HFFc6 (cell line): ENCODE measurements around the gene AQP12A. TPM values are rescaled to one million over a fixed set of nuclear protein-coding genes. Genes with fewer than 3 reads are reported as not detected.
"Not testable (repeated sequence)": the region's sequence is repeated elsewhere in the genome, so short reads cannot be mapped to it uniquely, and the experiment has no call there.

Source experiments
- DNase-seq: peaks from one replicate; pipeline ENCODE4 v3.0.0-alpha.2; 2018
- H3K27ac Mint-ChIP-seq: 2 replicates; pipeline ENCODE4 v1.8.0; 2020; ENCODE audit warnings: mild to moderate bottlenecking, mixed read lengths
- H3K27me3 Mint-ChIP-seq: 2 replicates; pipeline ENCODE4 v1.8.0; 2021; ENCODE audit warnings: mild to moderate bottlenecking, moderate library complexity, mixed read lengths; ENCODE audit not compliant: insufficient read depth
- H3K36me3 Mint-ChIP-seq: 2 replicates; pipeline ENCODE4 v1.8.0; 2021; ENCODE audit warnings: low read depth, mixed read lengths
- H3K4me1 Mint-ChIP-seq: 2 replicates; pipeline ENCODE4 v1.8.0; 2020; ENCODE audit warnings: low read depth, mixed read lengths
- H3K4me3 Mint-ChIP-seq: 2 replicates; pipeline ENCODE4 v1.8.0; 2020; ENCODE audit warnings: mild to moderate bottlenecking, moderate library complexity, mixed read lengths
- H3K9me3 Mint-ChIP-seq: 2 replicates; pipeline ENCODE4 v1.8.0; 2020; ENCODE audit warnings: mild to moderate bottlenecking, mixed read lengths
- total RNA-seq, 6 experiments: library from RNA; stranded (reverse); fragmentation: NEBNext Ultra II Directional; extraction: Animal tissue kit (Norgen Biotek cat#: 25700); gene quantifications; 2 replicates in 1 of 6; 3 replicates in 5 of 6; pipeline ENCODE4 v1.2.3, GENCODE V29; 2021
- TF ChIP-seq, protein P1 (sequence below): fragments of 200-600 bp; sonication (generic); IDR thresholded peaks from 2 replicates; pipeline ENCODE4 v1.5.0; 2021; ENCODE audit warnings: antibody characterized with exemption, mild to moderate bottlenecking

The AQP12A gene
- total RNA-seq, 6 experiments from 2014 or later: not detected

DNA sequence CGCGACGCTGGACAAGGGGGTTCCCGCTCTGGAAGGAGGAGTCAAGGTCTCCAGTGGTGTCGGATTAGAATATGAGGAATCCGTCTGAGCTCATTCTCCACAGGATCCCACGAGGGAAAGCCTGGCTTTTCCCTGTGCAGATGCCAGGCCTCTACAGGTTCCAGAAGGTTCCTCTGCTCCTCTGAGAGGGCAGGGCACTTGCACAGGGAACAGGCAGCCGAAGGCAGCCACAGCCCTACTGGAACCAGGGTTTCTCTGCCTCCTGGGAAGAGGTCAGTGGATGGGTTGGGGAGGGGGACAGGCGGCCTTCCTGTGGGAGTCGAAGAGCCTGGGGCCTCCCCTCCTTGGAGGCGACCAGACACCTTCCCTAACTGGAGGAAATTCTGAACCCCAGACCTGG, 1.7 kb upstream of the AQP12A start:
- TF ChIP-seq, protein P1, sequence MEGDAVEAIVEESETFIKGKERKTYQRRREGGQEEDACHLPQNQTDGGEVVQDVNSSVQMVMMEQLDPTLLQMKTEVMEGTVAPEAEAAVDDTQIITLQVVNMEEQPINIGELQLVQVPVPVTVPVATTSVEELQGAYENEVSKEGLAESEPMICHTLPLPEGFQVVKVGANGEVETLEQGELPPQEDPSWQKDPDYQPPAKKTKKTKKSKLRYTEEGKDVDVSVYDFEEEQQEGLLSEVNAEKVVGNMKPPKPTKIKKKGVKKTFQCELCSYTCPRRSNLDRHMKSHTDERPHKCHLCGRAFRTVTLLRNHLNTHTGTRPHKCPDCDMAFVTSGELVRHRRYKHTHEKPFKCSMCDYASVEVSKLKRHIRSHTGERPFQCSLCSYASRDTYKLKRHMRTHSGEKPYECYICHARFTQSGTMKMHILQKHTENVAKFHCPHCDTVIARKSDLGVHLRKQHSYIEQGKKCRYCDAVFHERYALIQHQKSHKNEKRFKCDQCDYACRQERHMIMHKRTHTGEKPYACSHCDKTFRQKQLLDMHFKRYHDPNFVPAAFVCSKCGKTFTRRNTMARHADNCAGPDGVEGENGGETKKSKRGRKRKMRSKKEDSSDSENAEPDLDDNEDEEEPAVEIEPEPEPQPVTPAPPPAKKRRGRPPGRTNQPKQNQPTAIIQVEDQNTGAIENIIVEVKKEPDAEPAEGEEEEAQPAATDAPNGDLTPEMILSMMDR: no peak
- H3K4me3 Mint-ChIP-seq: no peak overlapping the region
- H3K9me3 Mint-ChIP-seq: no peaks in the 10 kb centered on the region
- H3K4me1 Mint-ChIP-seq: no peaks in the 10 kb centered on the region
- DNase-seq: no peak
- H3K36me3 Mint-ChIP-seq: no peaks in the 10 kb centered on the region
- H3K27me3 Mint-ChIP-seq: peaks cover 14% of the 10 kb centered on the region
- H3K27ac Mint-ChIP-seq: no peak overlapping the region

DNA sequence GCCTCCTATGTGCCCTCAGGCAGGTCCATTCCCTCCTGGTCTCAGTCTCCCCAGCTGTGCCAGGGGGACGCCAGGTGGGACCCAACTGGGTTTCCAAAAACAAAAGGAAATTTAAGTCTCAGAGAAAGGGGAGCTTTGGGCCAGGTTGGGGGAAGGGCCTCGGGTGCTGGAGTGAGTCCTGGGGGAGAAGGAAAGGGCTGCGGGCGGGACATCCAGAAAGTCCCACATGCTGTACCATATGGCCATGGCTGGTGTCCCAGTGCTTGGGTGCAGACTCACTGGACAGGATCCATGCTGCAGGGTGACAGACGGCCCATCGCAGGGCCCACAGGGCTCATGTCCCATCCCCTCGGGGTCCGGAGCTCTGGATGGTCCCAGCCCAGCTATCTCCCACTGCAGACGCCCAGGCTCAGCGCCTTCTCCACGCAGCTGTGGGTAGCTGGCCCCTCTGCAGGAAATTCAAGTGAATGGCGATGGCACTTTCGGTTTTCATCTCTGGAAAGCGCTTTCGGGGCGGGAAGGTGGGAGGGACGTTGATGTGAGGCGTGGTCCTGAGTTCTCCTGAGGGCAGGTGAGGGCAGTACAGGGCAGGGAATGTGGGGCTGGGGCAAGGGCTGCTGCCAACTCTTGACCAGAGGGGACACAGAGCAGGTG, 1.1 kb upstream of the AQP12A start:
- H3K36me3 Mint-ChIP-seq, H3K27ac Mint-ChIP-seq, H3K4me3 Mint-ChIP-seq, H3K4me1 Mint-ChIP-seq, H3K9me3 Mint-ChIP-seq, DNase-seq: not testable (repeated sequence)
- peaks cover 12% of the 10 kb centered on the region for H3K27me3 Mint-ChIP-seq

GRCh38 chr2:240691075-240691427, 615 bp upstream of the AQP12A start:
- not testable (repeated sequence) for H3K27ac Mint-ChIP-seq, H3K9me3 Mint-ChIP-seq, H3K4me3 Mint-ChIP-seq, H3K4me1 Mint-ChIP-seq, H3K27me3 Mint-ChIP-seq, DNase-seq, H3K36me3 Mint-ChIP-seq

DNA sequence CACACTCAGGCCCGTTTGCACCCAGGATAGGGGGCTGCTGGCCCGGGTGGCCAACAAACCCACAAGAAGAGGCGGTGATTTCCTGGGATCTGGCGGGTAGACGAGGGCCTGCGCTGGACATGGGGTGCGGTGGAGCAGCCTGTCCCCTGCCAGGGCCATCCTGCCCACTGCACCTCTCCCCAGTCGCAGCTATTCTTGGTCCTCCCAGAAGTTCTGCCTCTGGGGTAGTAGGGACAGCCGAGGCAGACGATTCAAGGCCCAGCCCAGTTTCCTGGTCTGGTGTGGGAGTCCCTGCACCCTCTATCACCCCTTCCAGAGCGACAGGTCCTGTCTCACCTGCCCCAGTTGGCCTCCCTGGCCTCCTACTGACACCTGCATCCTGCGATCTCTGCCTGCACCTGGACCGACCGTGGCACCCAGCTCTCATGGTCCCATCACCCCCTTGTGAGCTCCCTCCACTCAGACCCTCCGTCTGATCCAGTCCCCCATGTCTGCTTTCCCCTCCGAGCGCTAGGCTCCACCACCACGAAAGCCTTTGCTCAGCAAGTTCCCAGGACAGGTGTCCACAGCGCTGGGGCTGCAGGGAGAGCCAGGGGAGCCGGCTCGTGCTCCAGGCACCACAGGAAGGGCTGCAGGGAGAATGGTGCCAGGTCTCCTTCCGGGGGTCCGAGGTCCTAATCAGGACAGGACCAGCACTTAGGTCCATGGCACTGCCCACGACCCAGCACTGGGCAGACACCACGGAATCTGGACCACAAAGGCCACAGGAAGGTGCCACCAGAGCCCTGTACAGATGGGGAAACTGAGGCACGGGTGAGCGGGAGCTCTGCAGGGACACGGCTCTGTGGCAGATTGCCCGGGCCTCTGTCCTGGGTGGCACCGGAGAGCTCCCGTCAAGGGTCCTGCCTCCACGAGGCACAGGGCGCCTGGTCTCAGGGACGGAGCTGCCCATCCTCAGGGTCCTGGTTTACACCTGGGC, 1.2 kb downstream of the AQP12A start:
- not testable (repeated sequence) for H3K4me3 Mint-ChIP-seq, H3K36me3 Mint-ChIP-seq, DNase-seq, H3K4me1 Mint-ChIP-seq, H3K9me3 Mint-ChIP-seq, H3K27me3 Mint-ChIP-seq, H3K27ac Mint-ChIP-seq

DNA sequence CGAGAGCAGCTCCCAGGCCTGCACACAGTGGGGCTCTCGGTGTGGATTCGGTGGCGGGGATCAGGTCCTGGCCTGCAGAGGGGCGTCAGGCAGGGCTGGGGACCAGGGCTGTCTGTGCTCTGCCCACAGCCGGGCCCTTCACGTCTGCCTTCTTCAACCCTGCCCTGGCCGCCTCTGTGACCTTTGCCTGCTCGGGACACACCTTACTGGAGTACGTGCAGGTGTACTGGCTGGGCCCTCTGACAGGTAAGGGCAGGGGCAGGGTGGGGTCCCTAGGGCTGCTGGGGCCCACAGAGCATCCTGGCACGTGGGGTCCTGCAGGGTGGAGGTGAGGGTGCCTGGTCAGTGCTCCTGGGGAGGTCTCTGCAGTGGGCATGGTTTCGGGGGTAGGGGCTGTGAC, 2.6 kb downstream of the AQP12A start:
- not testable (repeated sequence) for H3K4me3 Mint-ChIP-seq, H3K36me3 Mint-ChIP-seq, H3K27ac Mint-ChIP-seq, H3K9me3 Mint-ChIP-seq, DNase-seq, H3K27me3 Mint-ChIP-seq, H3K4me1 Mint-ChIP-seq

- H3K36me3 Mint-ChIP-seq, H3K27me3 Mint-ChIP-seq, H3K4me1 Mint-ChIP-seq, H3K4me3 Mint-ChIP-seq, H3K27ac Mint-ChIP-seq, H3K9me3 Mint-ChIP-seq, DNase-seq: not testable (repeated sequence)
Observed at GRCh38 chr2:240695593-240695992, 3.9 kb downstream of the AQP12A start.

- not testable (repeated sequence) for H3K36me3 Mint-ChIP-seq, H3K4me3 Mint-ChIP-seq, H3K27ac Mint-ChIP-seq, H3K27me3 Mint-ChIP-seq, DNase-seq, H3K9me3 Mint-ChIP-seq, H3K4me1 Mint-ChIP-seq
Observed at GRCh38 chr2:240696469-240696868, 4.8 kb downstream of the AQP12A start.

GRCh38 chr2:240698852-240699561, 7.3 kb downstream of the AQP12A start:
- not testable (repeated sequence) for DNase-seq, H3K4me1 Mint-ChIP-seq, H3K36me3 Mint-ChIP-seq, H3K27ac Mint-ChIP-seq, H3K4me3 Mint-ChIP-seq, H3K9me3 Mint-ChIP-seq
- peaks cover 15% of the 10 kb centered on the region for H3K27me3 Mint-ChIP-seq

GRCh38 chr2:240699835-240700234, 8.2 kb downstream of the AQP12A start:
- H3K4me3 Mint-ChIP-seq, H3K4me1 Mint-ChIP-seq, H3K27ac Mint-ChIP-seq, DNase-seq, H3K36me3 Mint-ChIP-seq, H3K9me3 Mint-ChIP-seq: not testable (repeated sequence)
- peaks cover 17% of the 10 kb centered on the region for H3K27me3 Mint-ChIP-seq

GRCh38 chr2:240700616-240701015, 8.9 kb downstream of the AQP12A start:
- H3K4me3 Mint-ChIP-seq, H3K4me1 Mint-ChIP-seq, H3K27ac Mint-ChIP-seq, DNase-seq, H3K9me3 Mint-ChIP-seq, H3K36me3 Mint-ChIP-seq: not testable (repeated sequence)
- H3K27me3 Mint-ChIP-seq: peaks cover 21% of the 10 kb centered on the region
